ENCODE results near the gene TP63. TPM values are rescaled to one million over a fixed set of nuclear protein-coding genes. Genes with fewer than 3 reads are reported as not detected.

The TP63 gene
- total RNA-seq, 1 experiment from 2014 or later, result not detected

GRCh38 chr3:189625572-189625971, 5.6 kb upstream of the TP63 start:
- Mint-ChIP-seq H3K27ac (no peak overlapping the region), H3K9me3 (no peaks in the 10 kb centered on the region), H3K27me3 (ENCODE audit: low read depth) (no peaks in the 10 kb centered on the region), H3K4me3 (no peak overlapping the region), H3K36me3 (ENCODE audit: insufficient read depth in 1 of 3, low read depth in 3 of 3) (no peaks in the 10 kb centered on the region), H3K4me1 (no peaks in the 10 kb centered on the region; a peak in 1 of 4 replicates)
- Histone ChIP-seq H3K18ac (ENCODE audit: insufficient read length, low read depth, low read length) (no peak overlapping the region), H3K79me1 (ENCODE audit: insufficient read depth, low read depth, low read length, poor library complexity, severe bottlenecking) (no peaks in the 10 kb centered on the region), H2AK5ac (ENCODE audit: insufficient read length, low read length) (no peak overlapping the region), H3K9me3 (ENCODE audit: control insufficient read depth, low read depth, low read length) (no peaks in the 10 kb centered on the region), H3K9ac (ENCODE audit: extremely low read depth, insufficient read length, low read length) (no peak overlapping the region), H3K4me1 (ENCODE audit: insufficient read depth, low read length) (no peaks in the 10 kb centered on the region), H2BK12ac (ENCODE audit: insufficient read length, low read depth, low read length) (no peak overlapping the region), H4K20me1 (ENCODE audit: control insufficient read depth, insufficient read depth, insufficient read length) (no peaks in the 10 kb centered on the region), H3K56ac (ENCODE audit: insufficient read length, low read depth, low read length) (no peak overlapping the region), H3K79me2 (ENCODE audit: insufficient read depth, low read length) (no peaks in the 10 kb centered on the region), H3T11ph (ENCODE audit: low read length) (no peak overlapping the region), H3K27me3 (ENCODE audit: insufficient read depth, low read length) (no peaks in the 10 kb centered on the region), H2AFZ (ENCODE audit: low read length) (no peak overlapping the region), H2BK120ac (ENCODE audit: low read depth, low read length, poor library complexity, severe bottlenecking) (no peak overlapping the region), H2BK20ac (ENCODE audit: low read depth, low read length, poor library complexity, severe bottlenecking) (no peak overlapping the region), H3K23ac (ENCODE audit: insufficient read length, low read depth, low read length) (no peak overlapping the region), H2BK5ac (ENCODE audit: insufficient read length, low read length) (no peak overlapping the region), H3K14ac (ENCODE audit: insufficient read depth, low read length) (no peak overlapping the region), H4K5ac (ENCODE audit: insufficient read length, low read depth, low read length) (no peak overlapping the region), H3K4ac (ENCODE audit: low read depth, low read length) (no peak overlapping the region), H2BK15ac (ENCODE audit: low read depth, low read length) (no peak overlapping the region), H3K4me2 (ENCODE audit: insufficient read depth, insufficient read length, low read length) (no peak overlapping the region), H4K91ac (ENCODE audit: insufficient read length, low read depth, low read length) (no peak overlapping the region), H4K8ac (replicated peaks; ENCODE audit: insufficient read length, low read depth, low read length) (no peak overlapping the region), H3K23me2 (ENCODE audit: insufficient read length, low read depth, low read length, poor library complexity, severe bottlenecking) (no peaks in the 10 kb centered on the region), H3K27ac (ENCODE audit: insufficient read length, low read depth, low read length) (no peak overlapping the region)
- no CpG with 5 or more reads among the region's 2 CpGs for WGBS (ENCODE audit: extremely low coverage, insufficient read length, low lambda C conversion rate)
- DNase-seq, result no peak
- TF ChIP-seq, protein P1, sequence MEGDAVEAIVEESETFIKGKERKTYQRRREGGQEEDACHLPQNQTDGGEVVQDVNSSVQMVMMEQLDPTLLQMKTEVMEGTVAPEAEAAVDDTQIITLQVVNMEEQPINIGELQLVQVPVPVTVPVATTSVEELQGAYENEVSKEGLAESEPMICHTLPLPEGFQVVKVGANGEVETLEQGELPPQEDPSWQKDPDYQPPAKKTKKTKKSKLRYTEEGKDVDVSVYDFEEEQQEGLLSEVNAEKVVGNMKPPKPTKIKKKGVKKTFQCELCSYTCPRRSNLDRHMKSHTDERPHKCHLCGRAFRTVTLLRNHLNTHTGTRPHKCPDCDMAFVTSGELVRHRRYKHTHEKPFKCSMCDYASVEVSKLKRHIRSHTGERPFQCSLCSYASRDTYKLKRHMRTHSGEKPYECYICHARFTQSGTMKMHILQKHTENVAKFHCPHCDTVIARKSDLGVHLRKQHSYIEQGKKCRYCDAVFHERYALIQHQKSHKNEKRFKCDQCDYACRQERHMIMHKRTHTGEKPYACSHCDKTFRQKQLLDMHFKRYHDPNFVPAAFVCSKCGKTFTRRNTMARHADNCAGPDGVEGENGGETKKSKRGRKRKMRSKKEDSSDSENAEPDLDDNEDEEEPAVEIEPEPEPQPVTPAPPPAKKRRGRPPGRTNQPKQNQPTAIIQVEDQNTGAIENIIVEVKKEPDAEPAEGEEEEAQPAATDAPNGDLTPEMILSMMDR (conservative IDR thresholded peaks at IDR 0.05), result no peak

All from H9 (cell line).